KBM-7 (cell line): Measurements from ENCODE around the gene RRAGA.
A peak's percentile ranks its signal among the peaks of the same experiment; 100 is the strongest.
"Not testable (repeated sequence)": the region's sequence is repeated elsewhere in the genome, so short reads cannot be mapped to it uniquely, and the experiment has no call there.

Source experiments
- DNase-seq: peaks from one replicate; pipeline ENCODE4 v3.0.0-alpha.2; 2015
- in situ Hi-C: fragments of 300-500 bp; cut with MboI; formaldehyde crosslinking; loops from 2 replicates; pipeline ENCODE4 v1.14.3; 2020; ENCODE audit warnings: low sequenced_read_pairs, low pct_unique_long_range_greater_than_20kb, mixed read lengths

Gene RRAGA

DNA sequence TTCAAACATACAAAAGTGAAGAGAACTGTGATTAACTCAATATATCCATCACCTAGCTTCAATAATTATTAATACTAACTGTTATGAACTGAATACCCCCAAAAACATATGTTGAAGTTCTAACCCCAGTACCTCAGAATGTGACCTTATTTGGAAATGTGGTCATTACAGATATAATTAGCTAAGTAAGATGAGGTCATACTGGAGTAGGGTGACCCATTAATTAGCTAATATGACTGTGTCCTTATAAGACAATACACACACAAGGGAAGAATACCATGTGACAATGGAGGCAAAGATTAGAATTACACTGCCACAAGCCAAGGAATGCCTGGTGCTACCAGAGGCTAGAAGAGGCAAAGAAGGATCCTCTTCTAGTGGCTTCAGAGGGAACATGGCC lies 7.8 kb downstream of the RRAGA start:
- DNase-seq: no peak
- in situ Hi-C loops: no loop called here

DNA sequence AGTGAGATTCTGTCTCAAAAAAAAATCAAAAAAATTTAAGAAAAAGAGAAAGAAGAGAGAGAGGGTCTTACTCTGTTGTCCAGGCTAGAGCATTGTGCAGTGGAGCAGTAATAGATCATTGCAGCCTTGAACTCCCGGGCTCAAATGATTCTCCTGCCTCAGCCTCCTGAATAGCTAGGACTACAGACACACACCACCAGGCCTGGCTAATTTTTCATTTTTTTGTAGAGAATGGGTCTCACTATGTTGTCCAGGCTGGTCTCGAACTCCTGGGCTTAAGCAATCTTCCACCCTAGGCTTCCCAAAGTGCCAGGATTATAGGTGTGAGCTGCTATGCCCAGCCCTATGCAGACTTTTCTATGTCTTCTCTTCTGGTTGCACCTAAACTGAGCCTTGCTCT lies 25.0 kb downstream of the RRAGA start:
- in situ Hi-C loops: no loop called here
- no peak for DNase-seq

DNA sequence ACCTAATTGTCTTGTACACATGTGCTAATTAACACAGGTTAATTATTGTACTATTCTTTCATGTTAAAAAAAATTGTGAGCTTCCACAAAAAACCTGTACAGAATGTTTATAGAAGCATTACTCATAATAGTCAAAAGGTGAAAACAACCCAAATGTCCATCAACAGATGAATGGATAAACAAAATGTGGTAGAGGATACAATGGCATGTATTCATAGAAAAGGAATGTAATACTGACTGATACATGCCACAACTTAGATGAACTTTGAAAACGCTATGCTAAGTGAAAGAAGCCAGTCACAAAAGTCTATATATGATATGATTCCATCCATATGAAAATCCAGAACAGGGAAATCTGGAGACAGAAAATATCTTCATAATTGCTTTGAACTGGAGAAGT lies 25.6 kb downstream of the RRAGA start:
- DNase-seq: no peak
- in situ Hi-C loops: no loop called here

DNA sequence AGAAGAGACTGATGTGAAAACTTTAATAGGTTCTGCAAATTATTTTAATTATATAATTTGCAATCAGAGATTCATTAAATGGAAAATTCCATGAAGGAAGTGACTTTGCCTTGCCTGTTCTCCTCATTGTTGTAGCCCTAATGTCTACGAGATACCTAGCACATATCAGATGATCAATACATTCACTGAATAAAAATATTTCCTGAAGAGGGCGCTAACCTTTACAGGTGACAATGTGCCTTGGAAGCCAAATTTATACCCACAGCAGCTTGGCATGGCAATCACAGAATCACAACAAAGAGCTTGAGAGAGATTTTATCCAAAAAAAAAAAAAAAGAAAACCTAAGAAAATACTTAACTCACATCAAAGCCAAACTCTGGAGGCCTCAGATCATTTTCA lies 36.1 kb downstream of the RRAGA start:
- peak; percentile 54 for DNase-seq
- in situ Hi-C loops: no loop called here

DNA sequence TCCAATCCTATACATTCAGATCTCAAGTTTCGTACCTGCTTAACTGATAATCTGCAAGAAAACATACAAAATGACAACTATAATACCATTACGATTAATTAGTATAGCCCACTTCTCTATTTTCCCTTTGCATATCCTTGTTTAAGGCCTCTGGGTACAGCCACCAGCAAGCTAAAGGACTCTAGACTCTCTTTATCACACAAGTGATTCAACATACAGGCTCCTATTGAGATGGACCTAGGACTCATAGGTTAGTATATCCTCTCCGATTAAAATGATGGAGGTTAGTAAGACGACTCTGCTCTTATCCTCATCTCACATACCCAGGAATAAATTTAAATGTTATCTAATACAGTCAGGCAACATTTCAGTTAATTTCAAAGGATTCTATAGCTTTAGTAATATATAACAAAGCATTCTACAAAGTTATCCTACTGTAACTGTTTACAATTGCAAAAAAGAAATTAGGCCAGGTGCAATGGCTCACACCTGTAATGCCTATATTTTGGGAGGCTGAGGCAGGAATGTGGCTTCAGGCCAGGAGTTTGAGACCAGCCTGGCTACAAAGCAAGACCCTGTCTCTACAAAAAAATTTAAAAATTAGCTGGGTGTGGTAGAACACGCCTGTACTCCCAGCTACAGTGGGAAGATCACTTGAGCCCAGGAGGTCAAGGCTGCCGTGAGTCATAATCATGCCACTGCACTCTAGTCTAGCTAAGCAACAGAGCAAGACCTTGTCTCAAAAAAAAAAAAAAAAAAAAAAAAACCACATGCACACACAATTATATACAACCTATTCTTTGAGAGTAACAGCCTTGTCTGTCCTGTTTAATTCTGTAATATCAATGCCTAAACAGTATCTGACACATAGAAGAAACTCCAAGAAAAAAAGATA lies 38.1 kb downstream of the RRAGA start:
- in situ Hi-C loops: no loop called here
- no peak for DNase-seq

DNA sequence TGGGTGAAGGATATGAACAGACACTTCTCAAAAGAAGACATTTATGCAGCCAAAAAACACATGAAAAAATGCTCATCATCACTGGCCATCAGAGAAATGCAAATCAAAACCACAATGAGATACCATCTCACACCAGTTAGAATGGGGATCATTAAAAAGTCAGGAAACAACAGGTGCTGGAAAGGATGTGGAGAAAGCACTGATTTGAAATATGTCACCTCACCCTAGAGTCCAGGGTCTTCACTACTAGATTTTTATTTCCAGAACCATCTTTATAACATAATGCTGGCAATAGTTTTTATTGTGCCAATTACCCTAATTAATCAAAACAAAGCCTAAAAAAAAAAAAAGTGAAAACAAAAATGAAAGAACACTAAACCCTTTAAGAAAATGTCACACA lies 48.2 kb downstream of the RRAGA start:
- in situ Hi-C loops, DNase-seq: not testable (repeated sequence)
